Adrenal gland (tissue), 12 donors: Measurements from ENCODE around the gene SORL1. TPM values are rescaled to one million over a fixed set of nuclear protein-coding genes. Genes with fewer than 3 reads are reported as not detected.

Experiments
- DNase-seq, 7 donors: peaks; one replicate each; pipeline ENCODE4 v3.0.0-alpha.2; 2019 to 2020
- H3K27ac ChIP-seq, 5 donors: fragments of 200-600 bp; sonication (generic) in 4 of 5; 1 replicate in 3 of 5; 2 replicates in 2 of 5; pipeline versions ENCODE4 v1.5.1 to v1.8.0; 2016 to 2020; ENCODE audit warnings: mild to moderate bottlenecking in 1 of 5
- H3K27me3 ChIP-seq: fragments of 200-600 bp; 2 replicates; pipeline ENCODE4 v1.8.0; 2021
- H3K36me3 ChIP-seq, 2 donors: fragments of 200-600 bp; replicated peaks in 1 of 2; 1 replicate in 1 of 2; 2 replicates in 1 of 2; pipeline versions ENCODE4 v1.5.1 to v1.8.0; 2018 to 2022
- H3K4me1 ChIP-seq, 2 donors: fragments of 200-600 bp; replicated peaks in 1 of 2; 1 replicate in 1 of 2; 2 replicates in 1 of 2; pipeline versions ENCODE4 v1.5.1 to v1.8.0; 2018 to 2021
- H3K4me3 ChIP-seq, 4 donors: fragments of 200-600 bp; sonication (generic) in 3 of 4; one replicate each; pipeline ENCODE4 v1.5.1; 2016 to 2018
- H3K9me3 ChIP-seq, 3 donors: fragments of 200-600 bp; sonication (generic) in 1 of 3; replicated peaks in 1 of 3; 1 replicate in 2 of 3; 2 replicates in 1 of 3; pipeline versions ENCODE4 v1.5.1 to v1.8.0; 2016 to 2021
- POLR2A ChIP-seq, 2 donors: fragments of 450-650 bp; IDR thresholded peaks; one replicate each; pipeline ENCODE4 v1.6.1; 2017; ENCODE audit warnings: antibody characterized with exemption in 2 of 2, mild to moderate bottlenecking in 2 of 2, moderate library complexity in 1 of 2
- WGBS, 4 donors: extraction: QIAGEN DNeasy Blood & Tissue Kit in 2 of 4; methylation state at CpG; one replicate each; pipeline versions ENCODE4 v1.1.5 to v1.1.7; 2013 to 2017; 5-methylcytosine and 5-hydroxymethylcytosine counted together
- intact Hi-C, 2 donors: fragments of 100-400 bp; cut with DNase I; formaldehyde crosslinking; loops; one replicate each; pipeline versions ENCODE4 v1.14.1 to v1.15.0; 2022 to 2023
- polyA plus RNA-seq, 3 donors: library from polyadenylated mRNA; stranded (reverse); fragments of 200-250 nt in 2 of 3; fragments of 350-450 nt in 1 of 3; fragmentation: Illumina TruSeq in 1 of 3; extraction: RNeasy Lipid Tissue Mini Kit (QIAGEN cat#74804) in 1 of 3; gene quantifications; one replicate each; pipeline ENCODE4 v1.2.3, GENCODE V29; 2013 to 2014
- total RNA-seq, 9 donors: library from RNA; depleted of rRNA in 4 of 9; stranded (reverse); fragments of >200 nt in 4 of 9; fragments of 120-200 nt in 1 of 9; fragmentation: NEBNext Ultra II Directional in 1 of 9; extraction: Animal tissue kit (Norgen Biotek cat#: 25700) in 1 of 9; gene quantifications; one replicate each; pipeline versions ENCODE4 v1.1.0 to v1.2.4, GENCODE V29; 2013 to 2023
- TF ChIP-seq, protein P1 (sequence below), 6 experiments: fragments of 450-650 bp in 4 of 6; fragments of 200-600 bp in 2 of 6; sonication (generic) in 1 of 6; IDR thresholded peaks; 1 replicate in 5 of 6; 2 replicates in 1 of 6; pipeline versions ENCODE4 v1.5.1 to v1.8.0; 2016 to 2021; ENCODE audit warnings: antibody characterized with exemption in 6 of 6, mild to moderate bottlenecking in 2 of 6, moderate library complexity in 1 of 6
- donor health status: healthy with polysubstance abuse.
- donor health status: Bipolar disorder and iron deficiency.
- donor health status: DM: yes; HTN: yes; CAD: no.
- donor health status: DM: no; HTN: no; CAD: no.
- donor health status: DM: no; HTN: no; CAD: no.
- donor health status: DM: yes; HTN: yes; CAD: no.

SORL1 gene
- total and polyA plus RNA-seq, 12 donors, result 1.0 to 28.6 (median 8.9) TPM

DNA sequence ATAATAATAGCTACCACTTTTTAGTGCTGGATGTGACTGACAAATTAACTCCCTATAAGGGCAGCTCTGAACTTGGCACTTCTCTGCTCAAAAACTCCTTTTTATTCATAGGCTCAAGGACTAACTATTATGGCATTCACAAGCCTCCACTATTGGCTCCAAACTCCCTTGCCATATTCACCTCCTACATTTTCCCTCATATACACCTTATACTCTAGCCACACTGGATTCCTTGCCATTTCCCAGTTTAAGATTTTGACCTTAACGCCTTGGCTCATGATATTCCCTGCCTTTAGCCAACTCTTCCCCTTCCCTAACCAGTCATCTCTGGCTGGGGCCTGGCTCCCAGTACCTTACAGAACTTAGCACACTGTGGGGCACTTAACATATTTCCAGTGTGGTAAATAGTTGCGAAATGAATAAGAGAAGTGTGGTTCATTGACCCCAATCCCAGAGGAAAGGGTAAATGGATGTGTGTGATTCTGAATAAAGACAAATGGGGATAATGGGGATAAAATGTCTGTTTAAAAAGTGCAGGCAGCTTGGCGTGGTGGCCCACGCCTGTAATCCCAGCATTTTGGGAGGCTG, 40.0 kb upstream of the SORL1 start:
- Histone ChIP-seq H3K4me1 (peaks cover 3 to 6% of the 10 kb centered on the region in 2 donors), H3K4me3 (no peak overlapping the region), H3K9me3 (no peaks in the 10 kb centered on the region), H3K36me3 (no peaks in the 10 kb centered on the region), H3K27me3 (no peaks in the 10 kb centered on the region), H3K27ac (no peak overlapping the region)
- intact Hi-C loops, result no loop called here
- no peak for DNase-seq
- 85 to 94% (median 90%) methylated on average over 4 of the region's 4 CpGs for WGBS, 4 donors
- TF ChIP-seq, protein P1, sequence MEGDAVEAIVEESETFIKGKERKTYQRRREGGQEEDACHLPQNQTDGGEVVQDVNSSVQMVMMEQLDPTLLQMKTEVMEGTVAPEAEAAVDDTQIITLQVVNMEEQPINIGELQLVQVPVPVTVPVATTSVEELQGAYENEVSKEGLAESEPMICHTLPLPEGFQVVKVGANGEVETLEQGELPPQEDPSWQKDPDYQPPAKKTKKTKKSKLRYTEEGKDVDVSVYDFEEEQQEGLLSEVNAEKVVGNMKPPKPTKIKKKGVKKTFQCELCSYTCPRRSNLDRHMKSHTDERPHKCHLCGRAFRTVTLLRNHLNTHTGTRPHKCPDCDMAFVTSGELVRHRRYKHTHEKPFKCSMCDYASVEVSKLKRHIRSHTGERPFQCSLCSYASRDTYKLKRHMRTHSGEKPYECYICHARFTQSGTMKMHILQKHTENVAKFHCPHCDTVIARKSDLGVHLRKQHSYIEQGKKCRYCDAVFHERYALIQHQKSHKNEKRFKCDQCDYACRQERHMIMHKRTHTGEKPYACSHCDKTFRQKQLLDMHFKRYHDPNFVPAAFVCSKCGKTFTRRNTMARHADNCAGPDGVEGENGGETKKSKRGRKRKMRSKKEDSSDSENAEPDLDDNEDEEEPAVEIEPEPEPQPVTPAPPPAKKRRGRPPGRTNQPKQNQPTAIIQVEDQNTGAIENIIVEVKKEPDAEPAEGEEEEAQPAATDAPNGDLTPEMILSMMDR (IDR thresholded peaks at IDR 0.05), result no peak
- no peak for TF ChIP-seq POLR2A (IDR thresholded peaks at IDR 0.05)

DNA sequence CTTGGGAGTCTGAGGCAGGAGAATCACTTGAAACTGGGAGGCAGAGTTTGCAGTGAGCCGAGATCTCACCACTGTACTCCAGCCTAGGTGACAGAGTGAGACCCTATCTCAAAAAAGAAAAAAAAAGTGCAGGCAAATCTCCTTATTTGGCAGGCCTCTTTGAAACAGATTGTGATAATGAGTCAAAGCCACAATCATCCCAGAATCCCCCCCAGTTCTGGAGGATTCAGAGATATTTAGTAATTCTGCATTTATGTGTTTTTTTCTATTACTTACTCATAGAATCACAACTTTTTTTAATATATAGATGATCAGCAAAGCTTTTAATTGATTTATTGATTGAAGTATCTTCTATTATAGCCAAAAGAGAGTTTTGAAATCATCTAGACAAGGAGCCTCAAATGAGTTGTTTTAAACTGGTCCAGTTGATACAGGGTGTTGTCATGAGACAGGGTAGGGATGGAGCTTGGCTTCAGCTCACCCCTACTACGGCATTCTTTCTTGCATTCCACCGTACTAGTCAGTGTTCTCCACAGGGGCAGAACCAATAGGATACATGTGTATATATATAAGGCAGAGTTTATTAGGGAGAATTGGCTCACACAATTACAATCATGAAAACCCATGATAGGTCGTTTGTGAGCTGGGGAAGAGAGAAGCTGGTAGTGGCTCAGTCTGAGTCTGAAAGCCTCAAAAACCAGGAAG, 39.3 kb upstream of the SORL1 start:
- Histone ChIP-seq H3K9me3 (no peaks in the 10 kb centered on the region), H3K4me1 (peaks cover 6 to 13% of the 10 kb centered on the region in 2 donors), H3K27ac (no peak overlapping the region), H3K27me3 (no peaks in the 10 kb centered on the region), H3K36me3 (no peaks in the 10 kb centered on the region), H3K4me3 (no peak overlapping the region)
- TF ChIP-seq POLR2A (IDR thresholded peaks at IDR 0.05), result no peak
- TF ChIP-seq, protein P1 (IDR thresholded peaks at IDR 0.05), result no peak
- no peak for DNase-seq
- intact Hi-C loops, result no loop called here
- WGBS, 4 donors, result 65 to 79% (median 72%) methylated on average over 4 of the region's 4 CpGs

DNA sequence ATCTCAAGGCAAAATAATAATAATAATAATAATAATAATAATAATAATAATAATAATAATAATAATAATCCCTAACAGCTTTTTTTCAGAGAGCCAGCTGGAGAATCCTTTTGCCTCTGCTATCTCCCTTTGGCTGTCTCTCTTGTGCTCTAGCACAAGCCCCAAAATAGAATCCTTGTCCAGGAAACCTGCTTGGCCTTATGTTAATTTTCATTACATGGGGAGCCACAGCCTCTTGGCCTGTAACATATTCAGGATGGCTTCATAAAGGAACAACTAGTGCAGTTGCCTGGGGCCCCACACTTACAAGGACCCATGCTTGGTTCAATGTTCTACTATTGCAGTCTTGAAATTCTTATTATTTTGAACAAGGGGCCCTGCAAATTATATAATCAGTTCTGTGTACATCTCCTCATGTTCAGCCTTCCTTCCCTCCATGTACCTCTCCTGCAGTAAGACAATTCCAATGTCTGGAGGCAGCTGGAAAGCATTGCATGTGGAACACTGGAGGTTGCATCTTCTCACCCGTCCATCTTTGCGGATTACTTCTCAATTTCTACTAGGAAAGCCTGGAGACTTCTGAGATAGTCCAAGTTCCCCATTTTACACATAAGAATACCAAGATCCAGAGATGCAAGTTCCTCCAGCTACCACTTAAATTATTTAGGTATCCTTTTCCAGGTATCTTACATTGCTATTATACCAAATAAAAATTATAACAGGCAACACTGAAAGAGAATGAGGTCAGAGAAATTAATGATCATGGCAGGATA, 37.8 kb upstream of the SORL1 start:
- no peaks in the 10 kb centered on the region for H3K27me3 ChIP-seq
- TF ChIP-seq, protein P1 (IDR thresholded peaks at IDR 0.05), result no peak
- TF ChIP-seq POLR2A (IDR thresholded peaks at IDR 0.05), result no peak
- intact Hi-C loops, result no loop called here
- 71 to 85% (median 76%) methylated on average over 2 of the region's 2 CpGs for WGBS, 4 donors
- H3K27ac ChIP-seq, result no peak overlapping the region
- H3K36me3 ChIP-seq, result no peaks in the 10 kb centered on the region
- no peak for DNase-seq
- H3K4me3 ChIP-seq, result no peak overlapping the region
- H3K9me3 ChIP-seq, result no peaks in the 10 kb centered on the region
- H3K4me1 ChIP-seq, result peaks cover 6 to 13% of the 10 kb centered on the region in 2 donors

DNA sequence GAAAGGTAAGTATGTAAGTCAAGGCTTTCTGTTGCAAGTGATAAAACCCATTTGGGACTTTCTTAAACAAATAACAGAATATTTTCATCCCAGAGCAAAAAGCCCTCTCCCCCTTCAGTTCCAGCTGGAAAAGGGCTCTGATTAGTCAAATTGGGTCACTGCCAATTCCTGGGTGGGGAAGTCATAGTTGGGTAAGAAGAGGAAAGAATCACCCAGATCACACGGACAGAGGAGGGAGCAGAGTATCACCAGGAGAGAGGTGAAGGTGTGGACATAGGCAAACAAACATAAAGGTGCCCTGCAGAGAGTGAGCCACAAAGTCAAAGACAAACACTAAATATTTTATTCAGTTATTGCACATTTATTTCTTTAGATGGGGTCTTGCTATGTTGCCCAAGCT, 36.3 kb upstream of the SORL1 start:
- H3K27ac ChIP-seq, result no peak overlapping the region
- 14 to 18% (median 17%) methylated on average over 1 of the region's 1 CpG for WGBS, 4 donors
- no peaks in the 10 kb centered on the region for H3K36me3 ChIP-seq
- peaks cover 6 to 13% of the 10 kb centered on the region in 2 donors for H3K4me1 ChIP-seq
- TF ChIP-seq POLR2A (IDR thresholded peaks at IDR 0.05), result no peak
- TF ChIP-seq, protein P1 (IDR thresholded peaks at IDR 0.05), result no peak
- H3K4me3 ChIP-seq, result no peak overlapping the region
- DNase-seq, result peak in 5 of 7 donors; percentile 22 to 38 (median 31)
- no peaks in the 10 kb centered on the region for H3K27me3 ChIP-seq
- no peaks in the 10 kb centered on the region for H3K9me3 ChIP-seq
- intact Hi-C loops, result no loop called here
